GM19463 (cell line): ENCODE results near the gene LITAF.
"Not testable (repeated sequence)": the region's sequence is repeated elsewhere in the genome, so short reads cannot be mapped to it uniquely, and the experiment has no call there.

Experiments used
- ATAC-seq: cut with Tn5 transposase; IDR thresholded peaks from one replicate; pipeline ENCODE4 v1.9.1; 2021; ENCODE audit warnings: mild to moderate bottlenecking, moderate library complexity; ENCODE audit not compliant: unreplicated experiment

The LITAF gene

DNA sequence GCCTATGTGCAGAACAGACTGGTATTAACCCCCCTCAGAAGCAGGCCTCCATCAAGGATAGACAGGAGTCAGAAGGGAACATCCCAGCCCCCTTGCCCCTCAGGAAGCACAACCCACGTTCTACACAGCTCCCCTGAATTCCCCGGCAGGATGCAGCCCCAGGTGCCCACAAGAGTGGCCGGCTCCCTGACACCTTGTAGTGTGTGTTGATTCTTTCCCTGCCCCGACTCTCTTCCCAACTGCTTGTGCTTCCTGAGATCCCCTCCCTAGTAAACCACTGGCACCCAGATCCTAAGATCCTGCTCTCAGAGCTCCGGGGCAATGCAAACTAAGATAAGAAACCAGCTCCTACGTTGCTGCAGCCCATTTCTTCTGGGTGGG, 34.8 kb upstream of the LITAF start:
- ATAC-seq, result no peak

DNA sequence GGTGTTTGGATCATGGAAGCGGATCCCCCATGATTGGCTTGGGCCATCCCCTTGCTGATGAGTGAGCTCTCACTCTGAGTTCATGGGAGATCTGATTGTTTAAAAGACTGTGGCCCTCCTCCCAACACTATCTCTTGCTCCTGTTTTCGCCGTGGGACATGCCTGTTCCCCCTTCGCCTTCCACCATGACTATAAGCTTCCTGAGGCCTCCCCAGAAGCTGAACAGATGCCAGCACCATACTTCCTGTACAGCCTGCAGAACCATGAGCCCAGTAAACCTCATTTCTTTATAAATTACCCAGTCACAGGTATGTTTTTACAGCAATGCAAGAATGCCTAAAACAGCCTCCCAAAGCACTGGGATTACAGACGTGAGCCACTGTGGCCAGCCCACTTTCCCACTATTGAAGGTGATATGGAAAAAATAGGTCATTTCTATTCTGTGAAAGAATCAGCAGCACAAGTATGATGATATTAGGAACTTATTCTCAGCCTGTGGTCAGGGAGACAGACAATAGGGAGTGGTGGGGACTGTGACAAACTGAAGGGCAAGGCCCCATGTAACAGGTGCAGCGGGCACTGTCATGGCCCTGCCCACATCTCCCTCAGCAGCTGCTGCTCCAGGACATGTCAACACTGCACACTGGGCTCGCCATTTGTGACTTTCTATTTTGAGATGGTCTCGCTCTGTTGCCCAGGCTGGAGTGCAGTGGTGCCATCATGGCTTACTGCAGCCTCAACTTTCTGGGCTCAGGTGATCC, 33.7 kb upstream of the LITAF start:
- ATAC-seq, result no peak

DNA sequence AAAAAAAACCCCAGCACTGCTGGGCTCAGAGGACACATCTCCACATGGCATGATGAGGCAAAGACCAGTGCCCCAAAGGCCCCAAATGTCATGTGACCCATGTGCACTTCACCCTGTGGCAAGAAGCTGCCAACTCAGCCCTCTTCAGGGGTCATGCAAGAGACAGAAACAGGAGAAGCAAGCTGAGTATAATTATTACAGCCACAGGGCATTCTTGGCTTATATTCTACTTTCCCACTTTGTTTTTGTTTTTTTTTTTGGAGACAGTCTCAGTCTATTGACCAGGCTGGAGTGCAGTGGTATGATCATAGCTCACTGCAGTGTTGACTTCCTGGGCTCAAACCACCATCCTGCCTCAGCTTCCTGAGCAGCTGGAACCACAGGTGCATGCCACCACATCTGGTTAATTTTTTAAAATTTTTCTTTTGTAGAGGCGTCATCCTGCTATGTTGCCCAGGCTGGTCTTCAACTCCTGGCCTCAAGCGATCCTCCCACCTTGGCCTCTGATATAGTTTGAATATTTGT, 32.7 kb upstream of the LITAF start:
- no peak for ATAC-seq

DNA sequence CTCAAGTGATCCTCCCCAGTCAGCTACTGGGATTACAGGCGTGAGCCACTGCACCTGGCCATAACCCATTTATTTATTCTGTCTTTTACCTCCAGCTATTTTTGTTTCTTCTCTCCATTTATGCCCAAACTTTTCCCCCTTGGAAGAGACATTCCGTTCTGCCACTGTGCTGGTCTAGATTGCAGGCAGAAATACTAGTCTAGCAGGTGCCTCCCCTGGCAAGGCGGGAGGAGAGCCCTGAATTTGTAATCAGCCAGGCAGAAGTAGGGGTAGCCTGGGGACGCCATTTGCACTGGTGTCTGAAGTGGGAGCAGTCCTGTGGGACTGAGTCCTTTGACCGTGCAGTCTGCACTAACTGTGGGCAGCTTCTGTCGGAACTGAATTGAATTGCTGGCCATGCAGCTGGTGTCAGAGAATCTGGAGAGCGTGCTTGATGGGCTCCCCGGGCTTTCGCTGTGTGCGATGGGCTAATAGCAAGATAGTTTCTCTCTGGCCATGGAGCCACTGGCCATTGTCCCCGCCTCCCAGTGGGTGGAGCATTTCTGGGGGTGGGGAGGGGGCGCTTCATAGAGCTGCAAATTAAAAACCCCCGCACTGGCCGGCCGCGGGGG, 31.5 kb upstream of the LITAF start:
- no peak for ATAC-seq

DNA sequence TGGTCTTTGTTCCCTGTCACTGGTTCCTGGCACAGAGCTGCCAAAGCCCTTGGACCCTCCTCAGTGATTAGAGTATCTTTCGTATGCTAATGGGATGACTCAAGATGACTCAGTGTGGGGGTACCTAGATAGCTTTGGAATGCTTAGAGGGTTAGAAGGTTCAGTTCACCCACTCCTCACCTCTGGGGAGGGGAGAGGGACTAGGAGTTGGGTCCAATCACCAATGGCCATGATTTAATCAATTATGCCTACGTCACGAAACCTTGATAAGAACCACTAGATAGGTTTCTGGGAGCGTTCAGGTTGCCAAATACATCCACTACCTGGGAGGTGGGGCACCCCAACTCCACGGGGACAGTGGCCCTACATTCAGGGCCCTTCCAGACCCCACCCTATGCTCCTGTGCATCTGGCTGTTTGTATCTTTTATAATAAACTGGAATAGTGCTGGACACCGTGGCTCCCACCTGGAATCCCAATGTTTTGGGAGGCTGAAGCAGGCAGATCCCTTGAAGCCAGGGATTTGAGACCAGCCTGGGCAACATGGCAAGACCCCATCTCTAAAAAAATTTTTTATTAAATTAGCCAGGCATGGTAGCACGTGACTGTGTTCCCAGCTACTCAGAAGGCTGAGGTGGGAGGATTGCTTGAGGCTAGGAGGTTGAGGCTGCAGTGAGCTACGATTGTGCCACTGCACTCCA, 29.2 kb upstream of the LITAF start:
- ATAC-seq, result no peak

DNA sequence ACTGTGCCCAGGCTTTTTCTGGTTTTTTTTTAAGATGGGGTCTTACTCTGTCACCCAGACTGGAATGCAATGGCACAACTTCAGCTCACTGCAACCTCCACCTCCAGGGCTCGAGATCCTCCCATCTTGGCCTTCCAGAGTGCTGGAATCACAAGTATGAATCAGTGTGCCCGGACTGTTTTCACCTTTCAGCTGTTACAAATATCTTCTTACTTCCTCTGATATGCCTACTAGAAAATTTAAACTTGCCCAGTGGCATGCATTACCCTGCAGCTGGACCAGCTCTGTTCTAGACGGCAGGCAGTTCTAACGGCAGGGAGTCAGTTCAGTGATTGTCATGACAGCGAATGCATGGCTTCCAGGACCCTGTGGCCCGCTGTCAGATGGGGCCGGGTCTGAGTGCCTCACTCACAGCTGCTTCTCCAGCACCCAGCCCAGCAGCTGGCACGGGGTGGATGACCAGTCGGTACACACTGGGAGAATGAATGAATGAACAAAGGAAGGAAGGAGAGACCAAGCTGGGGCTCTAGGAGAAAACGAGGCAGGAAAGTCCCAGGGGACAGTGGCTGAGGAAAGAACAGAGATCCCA, 28.0 kb upstream of the LITAF start:
- ATAC-seq, result no peak

DNA sequence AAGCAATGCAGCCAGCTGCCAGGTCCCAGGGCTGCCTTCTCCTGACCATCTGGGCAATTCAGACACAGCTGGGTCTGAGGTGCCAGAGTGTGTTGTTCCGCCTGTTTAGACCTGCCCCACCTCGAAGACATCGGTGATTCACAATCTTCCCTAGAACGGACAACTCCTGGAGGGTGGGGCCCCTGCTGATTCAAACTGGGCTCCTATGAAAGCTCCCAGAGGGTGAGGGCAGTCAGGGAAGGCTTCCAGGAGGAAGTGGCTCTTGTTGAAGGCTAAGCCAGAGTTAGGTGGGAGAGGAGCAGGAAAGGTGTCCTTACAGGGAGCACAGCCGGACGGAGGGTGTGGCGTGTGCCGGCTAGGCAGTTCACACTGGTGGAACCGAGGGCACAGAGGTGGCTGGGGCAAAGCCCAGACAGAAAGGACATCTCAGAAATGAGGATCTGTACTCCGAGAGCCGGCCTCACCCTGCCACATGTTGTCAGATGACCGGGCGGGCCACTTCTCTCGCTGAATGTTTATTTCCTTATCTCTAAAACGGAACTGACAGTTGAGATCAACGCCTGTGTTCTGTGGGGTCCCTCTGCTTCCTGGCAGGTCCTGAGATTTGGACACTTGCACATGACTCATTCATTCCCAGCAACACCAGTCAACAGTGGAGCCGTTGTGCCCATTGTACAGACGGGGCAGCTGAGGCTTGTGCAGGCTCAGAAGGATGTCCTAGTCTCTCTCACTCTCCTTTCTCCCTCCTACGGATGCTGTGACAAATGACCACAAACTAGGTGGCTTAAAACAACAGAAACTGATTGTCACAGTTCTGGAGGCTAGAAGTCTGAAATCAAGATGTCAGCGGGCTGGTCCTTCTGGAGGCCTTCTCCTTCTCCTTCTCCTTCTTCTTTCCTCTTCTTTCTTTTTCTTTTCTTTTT, 26.9 kb upstream of the LITAF start:
- ATAC-seq, result no peak

DNA sequence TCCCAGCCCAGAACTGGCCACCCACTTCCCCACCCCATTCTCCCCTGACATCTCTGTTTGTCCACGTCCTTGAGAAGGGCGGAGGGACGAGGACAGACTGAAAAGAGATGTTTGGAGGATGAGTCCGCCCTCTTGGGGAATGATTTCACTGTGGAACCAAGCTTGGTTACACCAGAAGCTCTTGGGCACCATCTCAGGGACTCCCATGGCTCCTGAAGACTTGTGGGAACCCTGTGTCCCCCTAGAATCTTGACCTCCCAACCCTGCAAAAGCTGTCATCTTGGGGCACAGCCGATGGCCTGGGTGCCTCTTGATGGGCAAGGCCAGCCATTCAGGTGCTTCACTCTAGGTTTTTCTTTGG, 25.9 kb upstream of the LITAF start:
- no peak for ATAC-seq

DNA sequence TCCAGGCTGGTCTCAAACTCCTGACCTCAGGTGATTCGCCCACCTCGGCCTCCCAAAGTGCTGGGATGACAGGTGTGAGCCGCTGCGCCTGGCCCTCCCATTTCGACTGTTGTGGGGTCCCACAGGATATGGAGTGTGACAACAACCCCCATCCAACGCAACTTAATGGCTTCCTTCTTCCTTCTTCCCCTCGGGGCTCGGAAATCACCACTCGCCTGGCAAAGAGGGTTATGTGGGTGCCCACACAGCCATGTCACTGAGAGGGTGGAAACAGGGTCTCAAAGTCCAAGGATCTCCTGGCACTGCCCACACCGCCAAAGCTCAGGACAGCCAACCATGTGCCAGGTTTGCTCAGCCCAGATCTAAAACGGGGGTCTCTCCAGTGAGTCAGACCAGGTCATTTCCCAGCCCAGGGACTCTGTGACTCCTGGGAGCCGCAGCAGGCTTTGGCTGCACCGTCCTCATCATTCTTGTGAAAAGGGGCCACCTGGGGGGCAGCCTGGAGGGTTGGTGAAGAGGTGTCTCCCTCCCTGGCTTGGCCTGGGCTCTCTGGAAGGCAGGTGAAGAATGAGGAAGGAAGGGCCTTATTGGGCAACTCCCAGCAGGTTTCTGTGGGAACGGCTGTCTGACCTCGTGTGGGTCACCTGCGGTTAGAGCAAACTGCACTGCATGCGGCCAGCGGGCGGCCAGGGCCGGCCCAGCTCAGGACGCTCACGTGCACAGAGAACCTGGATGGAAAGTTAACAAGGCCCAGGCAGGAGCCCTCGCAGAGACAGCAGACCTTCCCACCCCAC, 25.3 kb upstream of the LITAF start:
- ATAC-seq, result no peak

DNA sequence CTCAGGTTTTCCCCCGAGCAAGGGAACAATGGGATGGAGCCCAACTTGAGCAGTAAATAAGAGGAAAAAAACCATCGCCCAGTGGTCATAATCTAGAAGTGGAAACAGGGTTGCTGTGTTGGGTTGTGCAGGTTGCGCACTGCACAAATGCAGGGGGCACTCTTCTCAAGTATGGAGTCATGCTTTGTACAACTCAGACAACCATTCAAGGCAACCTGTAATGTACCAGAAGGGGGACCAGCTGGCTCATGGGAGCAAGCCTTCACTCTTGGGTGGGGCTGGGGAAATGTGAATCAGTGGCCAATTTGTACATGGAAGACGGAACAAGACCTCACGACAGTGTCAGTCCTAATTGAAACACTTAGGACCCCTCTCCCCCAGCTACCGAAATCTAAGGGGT, 23.9 kb upstream of the LITAF start:
- no peak for ATAC-seq

DNA sequence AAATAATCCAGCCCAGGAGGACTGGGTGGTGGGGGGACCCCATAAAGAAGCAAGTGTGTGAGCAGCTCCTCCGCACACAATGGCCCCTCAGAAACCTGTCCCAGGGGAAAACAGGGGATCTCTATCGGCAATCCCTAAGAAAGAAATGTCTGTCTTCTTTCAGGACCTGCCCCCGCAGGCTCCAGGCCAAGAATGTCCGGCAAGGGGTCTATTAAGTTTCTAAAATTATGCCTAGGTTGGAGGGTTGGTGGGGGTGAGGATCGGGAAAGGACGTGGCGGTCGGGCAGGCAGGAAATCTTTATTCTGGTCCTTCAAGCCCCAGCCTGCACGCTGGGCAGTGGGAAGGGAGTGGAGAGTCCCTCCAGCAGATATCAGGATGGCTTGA, 23.4 kb upstream of the LITAF start:
- ATAC-seq, result no peak

DNA sequence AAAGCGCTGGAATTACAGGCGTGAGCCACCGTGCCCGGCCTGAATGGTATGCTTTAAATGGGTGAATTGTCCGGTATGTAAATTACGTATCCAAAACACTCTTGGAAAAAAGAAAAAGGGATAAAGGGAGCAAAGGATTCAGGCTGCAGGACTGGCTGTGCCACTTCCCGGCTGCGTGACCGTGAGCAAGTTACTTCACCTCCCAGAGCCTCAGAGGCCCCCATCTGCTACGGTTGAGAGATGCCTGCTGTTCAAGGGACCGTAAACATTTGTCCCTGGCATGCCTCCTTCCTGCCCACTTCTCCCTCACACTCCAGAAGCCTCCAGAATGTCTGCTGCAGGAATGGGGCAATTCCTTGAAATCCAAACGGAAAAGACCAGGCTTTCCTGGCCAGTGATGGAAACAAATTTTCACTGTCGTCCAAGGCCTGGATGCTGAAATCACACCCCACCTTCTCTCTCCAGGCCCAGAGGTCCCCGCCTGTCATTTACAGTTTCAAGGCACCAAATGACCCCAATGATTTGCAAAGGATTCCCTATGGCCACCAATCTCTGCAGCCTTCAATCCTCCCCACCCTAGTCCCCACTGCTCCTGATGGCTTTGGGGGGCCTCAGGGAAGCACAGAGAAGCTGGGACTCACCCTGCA, 22.9 kb upstream of the LITAF start:
- ATAC-seq, result no peak

DNA sequence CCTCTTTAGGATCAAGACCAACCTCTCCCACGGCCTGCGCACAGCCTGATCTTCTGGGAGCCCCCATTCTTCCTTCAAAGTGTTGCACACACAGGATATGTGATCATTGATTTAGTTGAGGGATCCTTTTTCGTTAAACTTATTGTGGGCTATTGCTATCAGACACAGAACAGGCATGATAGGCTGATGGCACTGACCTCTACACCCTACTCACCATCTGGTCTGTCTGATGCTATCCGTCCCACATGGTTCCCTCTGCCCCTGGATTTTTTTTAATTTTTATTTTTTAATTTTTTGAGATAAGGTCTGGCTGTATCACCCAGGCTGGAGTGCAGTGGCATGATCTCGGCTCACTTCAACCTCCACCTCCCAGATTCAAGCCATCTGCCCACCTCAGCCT, 19.2 kb upstream of the LITAF start:
- no peak for ATAC-seq

DNA sequence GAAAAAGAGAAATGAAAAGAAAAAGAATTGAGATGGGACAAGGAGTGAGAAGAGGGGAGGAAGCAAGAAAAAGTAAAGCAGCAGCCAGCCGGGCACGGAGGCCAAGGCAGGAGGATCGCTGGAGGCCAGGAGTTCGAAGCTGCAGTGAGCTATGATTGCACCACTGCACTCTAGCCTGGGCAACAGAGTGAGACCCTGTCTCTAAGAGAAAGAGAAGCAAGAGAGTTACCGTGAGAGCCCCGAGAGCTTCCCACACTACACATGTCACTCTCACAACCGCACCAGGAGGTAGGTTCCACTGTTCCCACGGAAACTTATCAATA, 18.8 kb upstream of the LITAF start:
- ATAC-seq, result no peak

DNA sequence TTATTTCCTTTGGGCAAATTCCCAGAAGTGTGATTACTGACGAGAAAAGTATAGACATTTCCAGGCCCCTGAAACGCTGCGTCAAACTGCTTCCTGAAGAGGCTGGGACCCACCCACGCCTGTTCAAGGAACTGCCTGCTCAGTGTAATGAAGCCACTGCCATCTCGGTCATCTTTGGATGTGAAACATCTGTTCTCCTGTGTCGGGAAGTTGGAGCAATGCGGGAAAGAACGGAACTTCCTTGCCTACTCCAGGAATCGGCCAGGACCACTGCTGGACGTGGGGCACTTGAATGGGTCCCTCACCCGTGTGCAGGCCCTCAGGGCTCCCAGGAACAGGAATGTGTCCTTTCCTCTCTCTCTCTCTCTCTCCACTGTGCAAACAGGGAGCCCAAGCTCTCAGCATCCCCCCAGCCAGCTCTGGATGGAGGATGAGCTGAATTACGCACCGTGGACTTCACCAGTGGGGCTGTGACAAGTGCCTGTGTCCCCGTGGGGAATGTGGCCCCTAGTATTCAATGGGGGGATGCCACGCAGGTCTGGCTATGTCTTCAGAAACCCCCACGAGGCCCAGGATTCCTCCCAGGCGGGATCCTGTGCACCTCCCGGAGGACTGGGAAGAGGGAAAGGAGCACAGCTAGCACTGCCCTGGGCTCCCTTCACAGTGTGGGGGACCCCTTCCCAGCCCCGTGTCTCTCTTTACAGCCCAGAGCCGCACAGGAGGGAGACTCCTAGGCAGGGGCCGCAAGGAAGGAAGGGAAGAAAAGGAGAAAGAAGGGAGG, 18.3 kb upstream of the LITAF start:
- ATAC-seq, result no peak

DNA sequence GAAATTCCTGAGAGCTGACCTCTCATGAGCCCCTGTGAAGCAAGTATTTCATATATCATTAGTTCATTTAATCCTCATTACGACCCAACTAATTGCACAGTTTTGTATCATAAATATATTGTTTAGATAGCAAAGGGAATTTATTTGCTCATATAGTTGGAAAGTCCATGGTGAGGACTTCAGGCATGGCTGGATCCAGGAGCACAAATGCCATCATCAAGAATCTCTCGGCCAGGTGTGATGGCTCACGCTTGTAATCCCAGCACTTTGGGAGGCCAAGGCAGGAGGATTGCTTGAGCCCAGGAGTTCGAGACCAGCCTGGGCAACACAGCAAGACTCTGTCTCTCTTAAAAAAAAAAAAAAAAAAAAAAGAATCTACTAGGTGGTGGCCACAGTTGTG, 17.6 kb upstream of the LITAF start:
- not testable (repeated sequence) for ATAC-seq

DNA sequence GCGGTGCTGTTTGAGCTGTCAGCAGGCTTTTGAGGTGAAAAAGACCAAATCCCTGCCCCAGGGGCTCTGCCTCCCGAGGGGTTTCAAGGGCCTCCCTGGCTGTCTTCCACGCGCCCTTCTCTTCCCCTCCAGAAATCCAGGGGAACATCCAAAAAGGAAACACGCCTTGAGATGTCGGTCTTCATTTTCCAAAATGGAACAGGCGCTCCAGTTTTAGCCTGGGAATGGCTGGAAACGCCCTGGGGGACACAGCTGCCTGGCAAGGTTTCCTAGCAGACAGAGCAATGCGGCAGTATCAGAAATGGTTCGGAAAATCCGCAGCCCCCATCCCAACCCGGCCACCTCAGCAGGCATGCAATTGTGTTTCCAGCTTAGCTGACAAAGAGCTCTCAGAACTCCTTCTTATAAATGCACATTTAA, 16.6 kb upstream of the LITAF start:
- ATAC-seq, result no peak

DNA sequence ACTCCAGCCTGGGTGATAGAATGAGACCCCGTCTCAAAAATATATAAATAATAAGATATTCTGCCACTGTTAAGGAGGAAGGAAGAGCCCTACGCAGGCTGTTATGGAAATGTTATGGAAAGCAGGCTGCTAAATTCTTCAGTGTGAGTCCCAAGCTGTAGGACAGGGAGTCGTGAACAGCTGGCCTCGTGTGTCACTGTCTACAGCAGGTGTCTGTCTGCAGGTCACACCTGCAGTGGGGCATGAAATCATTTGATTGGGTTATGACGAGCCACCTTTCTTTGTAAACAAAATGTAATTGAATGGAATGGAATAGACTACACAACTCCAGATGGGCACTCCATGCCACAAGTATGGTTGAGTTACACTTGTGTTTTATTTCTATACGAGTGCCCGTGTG, 15.6 kb upstream of the LITAF start:
- ATAC-seq, result no peak

DNA sequence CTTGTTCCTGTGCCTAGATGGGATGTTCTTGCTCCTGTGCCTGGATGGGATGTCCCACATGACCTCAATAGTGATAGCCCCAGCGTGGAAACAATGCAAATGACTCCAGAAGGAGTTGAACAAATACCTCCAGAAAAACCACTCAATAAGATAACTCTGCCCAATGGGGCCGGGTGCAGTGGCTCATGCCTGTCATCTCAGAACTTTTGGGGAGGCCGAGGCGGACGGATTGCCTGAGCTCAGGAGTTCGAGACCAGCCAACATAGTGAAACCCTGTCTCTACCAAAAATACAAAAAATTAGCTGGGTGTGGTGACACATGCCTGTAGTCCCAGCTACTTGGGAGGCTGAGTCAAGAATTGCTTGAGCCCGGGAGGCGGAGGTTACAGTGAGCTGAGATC, 15.2 kb upstream of the LITAF start:
- ATAC-seq, result no peak
